Esophagus muscularis mucosa (tissue), 4 donors: ENCODE data around the gene ATPAF2. TPM values are rescaled to one million over a fixed set of nuclear protein-coding genes. Genes with fewer than 3 reads are reported as not detected.
A peak's percentile ranks its signal among the peaks of the same experiment; 100 is the strongest.

Experiments used
- DNase-seq: peaks from one replicate; pipeline ENCODE4 v3.0.0-alpha.2; 2017; ENCODE audit errors: extremely low spot score
- H3K27ac ChIP-seq, 4 donors: fragments of 200-600 bp; sonication (generic); replicated peaks in 1 of 4; 1 replicate in 3 of 4; 2 replicates in 1 of 4; pipeline ENCODE4 v1.5.1; 2016 to 2019; ENCODE audit warnings: mild to moderate bottlenecking in 1 of 4
- H3K27me3 ChIP-seq, 4 donors: fragments of 200-600 bp; sonication (generic); one replicate each; pipeline versions ENCODE4 v1.5.1 to v1.6.0; 2016 to 2019
- H3K36me3 ChIP-seq, 4 donors: fragments of 200-600 bp; sonication (generic); one replicate each; pipeline ENCODE4 v1.5.1; 2016 to 2019
- H3K4me1 ChIP-seq, 4 donors: fragments of 200-600 bp; sonication (generic); one replicate each; pipeline ENCODE4 v1.5.1; 2016 to 2019
- H3K4me3 ChIP-seq, 4 donors: fragments of 200-600 bp; sonication (generic); 1 replicate in 2 of 4; 2 replicates in 2 of 4; pipeline ENCODE4 v1.5.1; 2016 to 2019; ENCODE audit warnings: mild to moderate bottlenecking in 4 of 4, moderate library complexity in 1 of 4
- H3K9me3 ChIP-seq, 4 donors: fragments of 200-600 bp; sonication (generic); 1 replicate in 3 of 4; 2 replicates in 1 of 4; pipeline ENCODE4 v1.5.1; 2016 to 2019
- CTCF ChIP-seq, 3 experiments: fragments of 200-600 bp in 2 of 3; fragments of 450-650 bp in 1 of 3; sonication (generic) in 2 of 3; IDR thresholded peaks; one replicate each; pipeline ENCODE4 v1.5.1; 2017 to 2019; ENCODE audit warnings: antibody characterized with exemption in 3 of 3, mild to moderate bottlenecking in 2 of 3, moderate library complexity in 1 of 3
- EP300 ChIP-seq: sonication (generic); formaldehyde crosslinking; IDR thresholded peaks from one replicate; pipeline ENCODE4 v1.6.1; 2017; ENCODE audit warnings: antibody characterized with exemption
- POLR2A ChIP-seq: fragments of 450-650 bp; IDR thresholded peaks from one replicate; pipeline ENCODE4 v1.6.1; 2017; ENCODE audit warnings: antibody characterized with exemption, moderate library complexity, mild to moderate bottlenecking, low read depth
- POLR2AphosphoS5 ChIP-seq, 2 donors: sonication (generic); formaldehyde crosslinking; IDR thresholded peaks; one replicate each; pipeline ENCODE4 v1.6.1; 2017; ENCODE audit warnings: antibody characterized with exemption in 2 of 2
- WGBS: methylation state at CpG from one replicate; pipeline ENCODE4 v1.1.5; 2018; 5-methylcytosine and 5-hydroxymethylcytosine counted together
- intact Hi-C: fragments of 100-400 bp; cut with DNase I; formaldehyde crosslinking; loops from one replicate; pipeline ENCODE4 v1.15.1; 2023
- total RNA-seq, 4 donors: library from RNA; depleted of rRNA; stranded (reverse); fragments of >200 nt; gene quantifications; one replicate each; pipeline versions ENCODE4 v1.1.0 to v1.2.1, GENCODE V29; 2016

ATPAF2 gene
- total RNA-seq, 4 donors from 2014 or later = 10.4 to 26.1 (median 12.3) TPM

GRCh38 chr17:18042983-18043382 lies 4.0 kb upstream of the ATPAF2 start:
- no peak overlapping the region for H3K4me3 ChIP-seq
- H3K36me3 ChIP-seq = peaks cover 11 to 31% (median 29%) of the 10 kb centered on the region in 4 donors
- H3K4me1 ChIP-seq = peaks cover 22 to 41% (median 33%) of the 10 kb centered on the region in 4 donors
- no peaks in the 10 kb centered on the region for H3K9me3 ChIP-seq
- H3K27ac ChIP-seq = no peak overlapping the region
- DNase-seq = no peak
- no peaks in the 10 kb centered on the region for H3K27me3 ChIP-seq
- TF ChIP-seq POLR2A (no peak), EP300 (no peak), POLR2AphosphoS5 (IDR thresholded peaks at IDR 0.05) (no peak), CTCF (IDR thresholded peaks at IDR 0.05) (no peak)
- intact Hi-C loops = no loop called here
- 83% methylated on average over 8 of the region's 8 CpGs for WGBS

DNA sequence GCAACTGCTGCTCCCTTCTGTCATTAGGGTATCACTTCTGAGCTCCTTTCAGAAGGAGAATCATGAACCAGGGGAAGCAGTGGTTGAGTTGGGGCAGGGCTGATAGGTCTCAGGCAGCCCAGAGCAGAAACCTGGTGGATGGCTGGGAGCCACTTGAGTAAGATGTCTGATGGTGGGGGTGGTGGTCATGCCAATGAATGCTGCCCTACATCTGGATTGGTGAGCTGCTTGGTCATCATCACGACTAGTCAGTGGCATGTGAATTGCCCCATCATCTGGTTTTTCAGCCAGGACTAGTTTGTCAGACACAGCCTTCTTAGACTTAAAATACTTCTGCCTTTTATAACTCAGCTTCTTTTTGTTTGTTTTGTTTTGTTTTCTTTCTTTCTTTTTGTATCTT lies 2.8 kb upstream of the ATPAF2 start:
- H3K4me1 ChIP-seq = peaks cover 32 to 53% (median 44%) of the 10 kb centered on the region in 4 donors
- no peak overlapping the region for H3K27ac ChIP-seq
- TF ChIP-seq POLR2AphosphoS5 (IDR thresholded peaks at IDR 0.05) (no peak), CTCF (IDR thresholded peaks at IDR 0.05) (no peak), POLR2A (no peak), EP300 (no peak)
- H3K4me3 ChIP-seq = no peak overlapping the region
- H3K9me3 ChIP-seq = no peaks in the 10 kb centered on the region
- peaks cover 11 to 20% (median 18%) of the 10 kb centered on the region in 4 donors for H3K36me3 ChIP-seq
- H3K27me3 ChIP-seq = no peaks in the 10 kb centered on the region
- intact Hi-C loops = no loop called here
- DNase-seq = no peak
- WGBS = 13% methylated on average over 1 of the region's 1 CpG

DNA sequence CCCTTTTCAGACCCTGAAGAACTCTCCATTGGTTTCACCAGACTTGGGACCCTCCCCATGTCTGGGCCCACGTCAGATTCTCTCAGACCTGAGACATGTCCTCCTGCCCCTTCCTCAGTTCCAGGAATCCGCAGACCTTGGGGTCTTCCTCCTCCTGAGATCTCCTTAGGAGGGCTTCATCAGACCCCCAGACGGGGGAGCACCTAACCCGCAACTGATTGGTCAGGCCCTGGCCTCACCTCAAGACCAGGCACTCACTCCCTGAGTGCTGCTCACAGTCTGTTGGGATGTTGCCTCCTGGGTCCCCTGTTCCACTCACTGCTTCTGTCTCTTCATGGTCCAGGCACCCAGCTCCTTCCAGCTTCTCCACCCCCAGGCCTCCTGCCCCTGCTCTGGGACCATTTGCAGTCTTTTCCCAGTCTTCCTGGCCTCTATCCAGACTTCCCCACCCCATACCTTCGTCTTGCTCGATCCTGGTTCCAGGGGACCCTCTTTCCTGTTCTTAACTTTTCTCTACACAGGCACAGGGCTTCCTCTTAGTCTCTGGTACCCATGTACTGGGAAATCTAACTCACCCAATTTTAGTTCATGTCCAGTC lies 1.4 kb upstream of the ATPAF2 start:
- peaks cover 4 to 6% (median 6%) of the 10 kb centered on the region in 4 donors for H3K36me3 ChIP-seq
- no peaks in the 10 kb centered on the region for H3K27me3 ChIP-seq
- H3K4me1 ChIP-seq = peaks cover 32 to 59% (median 46%) of the 10 kb centered on the region in 4 donors
- TF ChIP-seq CTCF (IDR thresholded peaks at IDR 0.05) (no peak), POLR2AphosphoS5 (IDR thresholded peaks at IDR 0.05) (no peak), POLR2A (no peak), EP300 (no peak)
- intact Hi-C loops = no loop called here
- 23% methylated on average over 5 of the region's 6 CpGs for WGBS
- H3K27ac ChIP-seq = peak overlapping the region; percentile 85 to 90 (median 88)
- H3K9me3 ChIP-seq = no peaks in the 10 kb centered on the region
- peak overlapping the region; percentile 75 to 97 (median 83) for H3K4me3 ChIP-seq
- DNase-seq = no peak

GRCh38 chr17:18039535-18040260 lies 730 bp upstream of the ATPAF2 start:
- intact Hi-C loops = loop anchor here (10.0 kb wide), 2 partner anchors 115 to 145 kb away; no protein-coding TSS in a partner anchor
- peak overlapping the region; percentile 75 to 97 (median 83) for H3K4me3 ChIP-seq
- H3K36me3 ChIP-seq = peaks cover 0 to 1% (median 0%) of the 10 kb centered on the region in 4 donors
- no peaks in the 10 kb centered on the region for H3K27me3 ChIP-seq
- DNase-seq = no peak
- TF ChIP-seq CTCF (IDR thresholded peaks at IDR 0.05) = no peak
- TF ChIP-seq EP300 = no peak
- TF ChIP-seq POLR2AphosphoS5 (IDR thresholded peaks at IDR 0.05) = no peak
- no peak for TF ChIP-seq POLR2A
- no peaks in the 10 kb centered on the region for H3K9me3 ChIP-seq
- peak overlapping the region; percentile 85 to 90 (median 88) for H3K27ac ChIP-seq
- WGBS = under 1% methylated on average over 32 of the region's 81 CpGs
- peaks cover 32 to 59% (median 46%) of the 10 kb centered on the region in 4 donors for H3K4me1 ChIP-seq
